WTC11 (cell line): ENCODE results near the gene SHPK. TPM values are rescaled to one million over a fixed set of nuclear protein-coding genes. Genes with fewer than 3 reads are reported as not detected.

Experiments used
- ETV6 ChIP-seq: sonication (generic); formaldehyde crosslinking; IDR thresholded peaks from 2 replicates; pipeline ENCODE4 v1.8.1; 2022; ENCODE audit warnings: mild to moderate bottlenecking, missing genetic modification reagents
- FOXP1 ChIP-seq: sonication (generic); formaldehyde crosslinking; IDR thresholded peaks from 2 replicates; pipeline ENCODE4 v1.8.0; 2022; ENCODE audit warnings: missing genetic modification reagents, mild to moderate bottlenecking, moderate library complexity, borderline replicate concordance
- GRHL2 ChIP-seq: fragments of 250-450 bp; sonication (Bioruptor Pico); IDR thresholded peaks from 2 replicates; pipeline ENCODE4 v1.8.0; 2022; ENCODE audit warnings: mild to moderate bottlenecking, moderate library complexity; ENCODE audit not compliant: insufficient replicate concordance, severe bottlenecking
- NFATC4 ChIP-seq: fragments of 250-450 bp; sonication (Bioruptor Pico); IDR thresholded peaks from 2 replicates; pipeline ENCODE4 v1.9.0; 2021; ENCODE audit warnings: mild to moderate bottlenecking
- NFE2L1 ChIP-seq: sonication (generic); formaldehyde crosslinking; IDR thresholded peaks from 2 replicates; pipeline ENCODE4 v1.8.1; 2023; ENCODE audit warnings: missing genetic modification reagents
- OVOL2 ChIP-seq: fragments of 250-450 bp; sonication (Bioruptor Pico); IDR thresholded peaks from 2 replicates; pipeline ENCODE4 v1.9.0; 2021; ENCODE audit warnings: mild to moderate bottlenecking, borderline replicate concordance
- SP1 ChIP-seq: sonication (generic); formaldehyde crosslinking; conservative IDR thresholded peaks from 2 replicates; pipeline ENCODE4 v1.8.1; 2022; ENCODE audit warnings: missing genetic modification reagents
- ZNF121 ChIP-seq: sonication (generic); formaldehyde crosslinking; IDR thresholded peaks from 2 replicates; pipeline ENCODE4 v1.8.0; 2023; ENCODE audit warnings: missing genetic modification reagents
- ZNF138 ChIP-seq: sonication (generic); formaldehyde crosslinking; conservative IDR thresholded peaks from 2 replicates; pipeline ENCODE4 v1.8.1; 2022; ENCODE audit warnings: mild to moderate bottlenecking, moderate library complexity, missing genetic modification reagents
- ZNF317 ChIP-seq: sonication (generic); formaldehyde crosslinking; IDR thresholded peaks from 2 replicates; pipeline ENCODE4 v1.8.1; 2023; ENCODE audit warnings: low read depth, mild to moderate bottlenecking, moderate library complexity, missing genetic modification reagents, borderline replicate concordance
- ZNF416 ChIP-seq: fragments of 250-450 bp; sonication (Bioruptor Pico); IDR thresholded peaks from 2 replicates; pipeline ENCODE4 v1.9.0; 2021; ENCODE audit warnings: mild to moderate bottlenecking, inconsistent platforms
- total RNA-seq: library from RNA; stranded (reverse); gene quantifications from 3 replicates; pipeline ENCODE4 v1.2.3, GENCODE V29; 2021
- TF ChIP-seq, protein P1 (sequence below): sonication (generic); formaldehyde crosslinking; IDR thresholded peaks from 2 replicates; pipeline ENCODE4 v1.8.0; 2023; ENCODE audit warnings: missing genetic modification reagents, mild to moderate bottlenecking, borderline replicate concordance
- TF ChIP-seq, protein P2 (sequence below): fragments of 250-450 bp; sonication (Bioruptor Pico); IDR thresholded peaks from 2 replicates; pipeline ENCODE4 v1.9.0; 2021; ENCODE audit warnings: mild to moderate bottlenecking
- TF ChIP-seq, protein P3 (sequence below): sonication (generic); formaldehyde crosslinking; IDR thresholded peaks from 2 replicates; pipeline ENCODE4 v1.8.1; 2022; ENCODE audit warnings: mild to moderate bottlenecking, missing genetic modification reagents, moderate library complexity, borderline replicate concordance
- TF ChIP-seq, protein P4 (sequence below): sonication (generic); formaldehyde crosslinking; IDR thresholded peaks from 2 replicates; pipeline ENCODE4 v1.8.1; 2022; ENCODE audit warnings: mild to moderate bottlenecking, moderate library complexity, missing genetic modification reagents
- TF ChIP-seq, protein P5 (sequence below): sonication (generic); formaldehyde crosslinking; conservative IDR thresholded peaks from 2 replicates; pipeline ENCODE4 v1.8.1; 2022; ENCODE audit warnings: mild to moderate bottlenecking, missing genetic modification reagents
- TF ChIP-seq, protein P6 (sequence below): sonication (generic); formaldehyde crosslinking; IDR thresholded peaks from 2 replicates; pipeline ENCODE4 v1.8.1; 2022; ENCODE audit warnings: low read depth, mild to moderate bottlenecking, moderate library complexity, missing genetic modification reagents, borderline replicate concordance
- TF ChIP-seq, protein P7 (sequence below): sonication (generic); formaldehyde crosslinking; IDR thresholded peaks from 2 replicates; pipeline ENCODE4 v1.8.1; 2023; ENCODE audit warnings: mild to moderate bottlenecking, moderate library complexity, missing genetic modification reagents
- TF ChIP-seq, protein P8 (sequence below): fragments of 250-450 bp; sonication (Bioruptor Pico); IDR thresholded peaks from 2 replicates; pipeline ENCODE4 v1.9.0; 2021; ENCODE audit warnings: mild to moderate bottlenecking
- TF ChIP-seq, protein P9 (sequence below): sonication (generic); formaldehyde crosslinking; IDR thresholded peaks from 2 replicates; pipeline ENCODE4 v1.8.0; 2022; ENCODE audit warnings: mild to moderate bottlenecking, missing genetic modification reagents

The SHPK gene
- total RNA-seq, 1 experiment from 2014 or later, result 29.2 TPM

DNA sequence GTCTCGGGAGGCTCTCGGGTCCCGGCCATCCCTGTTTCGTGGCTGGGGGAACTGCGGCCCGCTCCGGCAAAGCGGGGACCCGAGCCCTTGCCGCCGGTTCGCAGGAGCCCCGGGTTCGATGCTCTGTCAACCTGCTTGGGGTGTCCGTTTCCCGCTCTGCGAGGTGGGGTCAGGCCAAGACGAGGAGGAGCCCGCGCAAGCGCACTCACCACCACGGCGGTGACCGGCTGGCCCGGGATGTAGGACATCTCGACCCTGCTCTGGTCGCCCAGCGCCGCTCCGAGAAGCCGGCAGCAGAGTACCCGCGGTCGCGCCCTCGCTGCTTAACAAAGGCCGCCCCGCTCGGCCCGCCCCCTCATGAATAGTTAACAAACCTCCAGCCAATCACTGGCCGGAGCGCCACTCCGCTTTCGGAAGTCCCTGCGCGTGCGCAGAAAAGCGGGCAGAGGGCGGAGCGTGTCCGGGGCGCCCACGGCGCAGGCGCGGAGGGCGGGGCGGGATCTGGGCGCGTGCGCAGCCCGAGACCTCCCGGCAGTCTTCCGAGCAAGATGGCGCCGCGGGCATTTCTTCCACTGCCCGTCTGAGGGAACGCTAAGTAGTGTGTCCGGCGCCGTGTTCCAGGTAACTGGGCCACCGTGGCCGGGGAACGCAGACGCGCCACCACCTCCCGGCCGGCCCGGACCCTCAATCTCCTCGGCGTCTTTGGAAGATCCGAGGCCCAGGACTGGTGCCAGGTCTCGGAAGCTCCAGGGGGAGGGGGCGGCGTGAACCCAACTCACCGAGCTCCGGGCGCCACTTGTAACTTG lies 32.4 kb upstream of the SHPK start, which contains the start of the genes EMC6 and TAX1BP3 (continued):
- TF ChIP-seq, protein P1, sequence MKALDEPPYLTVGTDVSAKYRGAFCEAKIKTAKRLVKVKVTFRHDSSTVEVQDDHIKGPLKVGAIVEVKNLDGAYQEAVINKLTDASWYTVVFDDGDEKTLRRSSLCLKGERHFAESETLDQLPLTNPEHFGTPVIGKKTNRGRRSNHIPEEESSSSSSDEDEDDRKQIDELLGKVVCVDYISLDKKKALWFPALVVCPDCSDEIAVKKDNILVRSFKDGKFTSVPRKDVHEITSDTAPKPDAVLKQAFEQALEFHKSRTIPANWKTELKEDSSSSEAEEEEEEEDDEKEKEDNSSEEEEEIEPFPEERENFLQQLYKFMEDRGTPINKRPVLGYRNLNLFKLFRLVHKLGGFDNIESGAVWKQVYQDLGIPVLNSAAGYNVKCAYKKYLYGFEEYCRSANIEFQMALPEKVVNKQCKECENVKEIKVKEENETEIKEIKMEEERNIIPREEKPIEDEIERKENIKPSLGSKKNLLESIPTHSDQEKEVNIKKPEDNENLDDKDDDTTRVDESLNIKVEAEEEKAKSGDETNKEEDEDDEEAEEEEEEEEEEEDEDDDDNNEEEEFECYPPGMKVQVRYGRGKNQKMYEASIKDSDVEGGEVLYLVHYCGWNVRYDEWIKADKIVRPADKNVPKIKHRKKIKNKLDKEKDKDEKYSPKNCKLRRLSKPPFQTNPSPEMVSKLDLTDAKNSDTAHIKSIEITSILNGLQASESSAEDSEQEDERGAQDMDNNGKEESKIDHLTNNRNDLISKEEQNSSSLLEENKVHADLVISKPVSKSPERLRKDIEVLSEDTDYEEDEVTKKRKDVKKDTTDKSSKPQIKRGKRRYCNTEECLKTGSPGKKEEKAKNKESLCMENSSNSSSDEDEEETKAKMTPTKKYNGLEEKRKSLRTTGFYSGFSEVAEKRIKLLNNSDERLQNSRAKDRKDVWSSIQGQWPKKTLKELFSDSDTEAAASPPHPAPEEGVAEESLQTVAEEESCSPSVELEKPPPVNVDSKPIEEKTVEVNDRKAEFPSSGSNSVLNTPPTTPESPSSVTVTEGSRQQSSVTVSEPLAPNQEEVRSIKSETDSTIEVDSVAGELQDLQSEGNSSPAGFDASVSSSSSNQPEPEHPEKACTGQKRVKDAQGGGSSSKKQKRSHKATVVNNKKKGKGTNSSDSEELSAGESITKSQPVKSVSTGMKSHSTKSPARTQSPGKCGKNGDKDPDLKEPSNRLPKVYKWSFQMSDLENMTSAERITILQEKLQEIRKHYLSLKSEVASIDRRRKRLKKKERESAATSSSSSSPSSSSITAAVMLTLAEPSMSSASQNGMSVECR (CRISPR knock-in tag), result 0 out of 2 replicates have a peak, but pooled peaks have one; percentile 57
- TF ChIP-seq, protein P2, sequence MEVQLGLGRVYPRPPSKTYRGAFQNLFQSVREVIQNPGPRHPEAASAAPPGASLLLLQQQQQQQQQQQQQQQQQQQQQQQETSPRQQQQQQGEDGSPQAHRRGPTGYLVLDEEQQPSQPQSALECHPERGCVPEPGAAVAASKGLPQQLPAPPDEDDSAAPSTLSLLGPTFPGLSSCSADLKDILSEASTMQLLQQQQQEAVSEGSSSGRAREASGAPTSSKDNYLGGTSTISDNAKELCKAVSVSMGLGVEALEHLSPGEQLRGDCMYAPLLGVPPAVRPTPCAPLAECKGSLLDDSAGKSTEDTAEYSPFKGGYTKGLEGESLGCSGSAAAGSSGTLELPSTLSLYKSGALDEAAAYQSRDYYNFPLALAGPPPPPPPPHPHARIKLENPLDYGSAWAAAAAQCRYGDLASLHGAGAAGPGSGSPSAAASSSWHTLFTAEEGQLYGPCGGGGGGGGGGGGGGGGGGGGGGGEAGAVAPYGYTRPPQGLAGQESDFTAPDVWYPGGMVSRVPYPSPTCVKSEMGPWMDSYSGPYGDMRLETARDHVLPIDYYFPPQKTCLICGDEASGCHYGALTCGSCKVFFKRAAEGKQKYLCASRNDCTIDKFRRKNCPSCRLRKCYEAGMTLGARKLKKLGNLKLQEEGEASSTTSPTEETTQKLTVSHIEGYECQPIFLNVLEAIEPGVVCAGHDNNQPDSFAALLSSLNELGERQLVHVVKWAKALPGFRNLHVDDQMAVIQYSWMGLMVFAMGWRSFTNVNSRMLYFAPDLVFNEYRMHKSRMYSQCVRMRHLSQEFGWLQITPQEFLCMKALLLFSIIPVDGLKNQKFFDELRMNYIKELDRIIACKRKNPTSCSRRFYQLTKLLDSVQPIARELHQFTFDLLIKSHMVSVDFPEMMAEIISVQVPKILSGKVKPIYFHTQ (CRISPR knock-in tag), result no peak
- TF ChIP-seq ZNF317 (CRISPR knock-in tag) (0 out of 2 replicates have a peak, but pooled peaks have one; percentile 29), ZNF416 (CRISPR knock-in tag) (0 out of 2 replicates have a peak, but pooled peaks have one; percentile 67), ZNF138 (CRISPR knock-in tag) (peak; percentile 73; the same call in 1 of the 2 replicates), OVOL2 (CRISPR knock-in tag) (no peak), ZNF121 (CRISPR knock-in tag) (no peak), ETV6 (CRISPR knock-in tag) (peak; percentile 46; the same call in 1 of the 2 replicates), SP1 (CRISPR knock-in tag) (peak; percentile 79), NFE2L1 (no peak; the same call in 1 of the 2 replicates), GRHL2 (no peak), NFATC4 (CRISPR knock-in tag) (no peak), FOXP1 (peak; percentile 28; the same call in 1 of the 2 replicates)
- TF ChIP-seq, protein P3, sequence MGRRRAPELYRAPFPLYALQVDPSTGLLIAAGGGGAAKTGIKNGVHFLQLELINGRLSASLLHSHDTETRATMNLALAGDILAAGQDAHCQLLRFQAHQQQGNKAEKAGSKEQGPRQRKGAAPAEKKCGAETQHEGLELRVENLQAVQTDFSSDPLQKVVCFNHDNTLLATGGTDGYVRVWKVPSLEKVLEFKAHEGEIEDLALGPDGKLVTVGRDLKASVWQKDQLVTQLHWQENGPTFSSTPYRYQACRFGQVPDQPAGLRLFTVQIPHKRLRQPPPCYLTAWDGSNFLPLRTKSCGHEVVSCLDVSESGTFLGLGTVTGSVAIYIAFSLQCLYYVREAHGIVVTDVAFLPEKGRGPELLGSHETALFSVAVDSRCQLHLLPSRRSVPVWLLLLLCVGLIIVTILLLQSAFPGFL, result no peak
- TF ChIP-seq, protein P4, sequence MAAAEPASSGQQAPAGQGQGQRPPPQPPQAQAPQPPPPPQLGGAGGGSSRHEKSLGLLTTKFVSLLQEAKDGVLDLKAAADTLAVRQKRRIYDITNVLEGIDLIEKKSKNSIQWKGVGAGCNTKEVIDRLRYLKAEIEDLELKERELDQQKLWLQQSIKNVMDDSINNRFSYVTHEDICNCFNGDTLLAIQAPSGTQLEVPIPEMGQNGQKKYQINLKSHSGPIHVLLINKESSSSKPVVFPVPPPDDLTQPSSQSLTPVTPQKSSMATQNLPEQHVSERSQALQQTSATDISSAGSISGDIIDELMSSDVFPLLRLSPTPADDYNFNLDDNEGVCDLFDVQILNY, result peak; percentile 82
- TF ChIP-seq, protein P5, sequence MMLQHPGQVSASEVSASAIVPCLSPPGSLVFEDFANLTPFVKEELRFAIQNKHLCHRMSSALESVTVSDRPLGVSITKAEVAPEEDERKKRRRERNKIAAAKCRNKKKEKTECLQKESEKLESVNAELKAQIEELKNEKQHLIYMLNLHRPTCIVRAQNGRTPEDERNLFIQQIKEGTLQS (CRISPR knock-in tag), result no peak
- TF ChIP-seq, protein P6, sequence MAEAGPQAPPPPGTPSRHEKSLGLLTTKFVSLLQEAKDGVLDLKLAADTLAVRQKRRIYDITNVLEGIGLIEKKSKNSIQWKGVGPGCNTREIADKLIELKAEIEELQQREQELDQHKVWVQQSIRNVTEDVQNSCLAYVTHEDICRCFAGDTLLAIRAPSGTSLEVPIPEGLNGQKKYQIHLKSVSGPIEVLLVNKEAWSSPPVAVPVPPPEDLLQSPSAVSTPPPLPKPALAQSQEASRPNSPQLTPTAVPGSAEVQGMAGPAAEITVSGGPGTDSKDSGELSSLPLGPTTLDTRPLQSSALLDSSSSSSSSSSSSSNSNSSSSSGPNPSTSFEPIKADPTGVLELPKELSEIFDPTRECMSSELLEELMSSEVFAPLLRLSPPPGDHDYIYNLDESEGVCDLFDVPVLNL (CRISPR knock-in tag), result no peak
- TF ChIP-seq, protein P7, sequence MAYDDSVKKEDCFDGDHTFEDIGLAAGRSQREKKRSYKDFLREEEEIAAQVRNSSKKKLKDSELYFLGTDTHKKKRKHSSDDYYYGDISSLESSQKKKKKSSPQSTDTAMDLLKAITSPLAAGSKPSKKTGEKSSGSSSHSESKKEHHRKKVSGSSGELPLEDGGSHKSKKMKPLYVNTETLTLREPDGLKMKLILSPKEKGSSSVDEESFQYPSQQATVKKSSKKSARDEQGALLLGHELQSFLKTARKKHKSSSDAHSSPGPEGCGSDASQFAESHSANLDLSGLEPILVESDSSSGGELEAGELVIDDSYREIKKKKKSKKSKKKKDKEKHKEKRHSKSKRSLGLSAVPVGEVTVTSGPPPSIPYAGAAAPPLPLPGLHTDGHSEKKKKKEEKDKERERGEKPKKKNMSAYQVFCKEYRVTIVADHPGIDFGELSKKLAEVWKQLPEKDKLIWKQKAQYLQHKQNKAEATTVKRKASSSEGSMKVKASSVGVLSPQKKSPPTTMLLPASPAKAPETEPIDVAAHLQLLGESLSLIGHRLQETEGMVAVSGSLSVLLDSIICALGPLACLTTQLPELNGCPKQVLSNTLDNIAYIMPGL (CRISPR knock-in tag), result peak; percentile 50; the same call in 1 of the 2 replicates
- TF ChIP-seq, protein P8, sequence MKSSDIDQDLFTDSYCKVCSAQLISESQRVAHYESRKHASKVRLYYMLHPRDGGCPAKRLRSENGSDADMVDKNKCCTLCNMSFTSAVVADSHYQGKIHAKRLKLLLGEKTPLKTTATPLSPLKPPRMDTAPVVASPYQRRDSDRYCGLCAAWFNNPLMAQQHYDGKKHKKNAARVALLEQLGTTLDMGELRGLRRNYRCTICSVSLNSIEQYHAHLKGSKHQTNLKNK (CRISPR knock-in tag), result no peak
- TF ChIP-seq, protein P9, sequence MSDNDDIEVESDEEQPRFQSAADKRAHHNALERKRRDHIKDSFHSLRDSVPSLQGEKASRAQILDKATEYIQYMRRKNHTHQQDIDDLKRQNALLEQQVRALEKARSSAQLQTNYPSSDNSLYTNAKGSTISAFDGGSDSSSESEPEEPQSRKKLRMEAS (CRISPR knock-in tag), result peak; percentile 64
